ENCODE results near the gene SAMD4B.

The SAMD4B gene

DNA sequence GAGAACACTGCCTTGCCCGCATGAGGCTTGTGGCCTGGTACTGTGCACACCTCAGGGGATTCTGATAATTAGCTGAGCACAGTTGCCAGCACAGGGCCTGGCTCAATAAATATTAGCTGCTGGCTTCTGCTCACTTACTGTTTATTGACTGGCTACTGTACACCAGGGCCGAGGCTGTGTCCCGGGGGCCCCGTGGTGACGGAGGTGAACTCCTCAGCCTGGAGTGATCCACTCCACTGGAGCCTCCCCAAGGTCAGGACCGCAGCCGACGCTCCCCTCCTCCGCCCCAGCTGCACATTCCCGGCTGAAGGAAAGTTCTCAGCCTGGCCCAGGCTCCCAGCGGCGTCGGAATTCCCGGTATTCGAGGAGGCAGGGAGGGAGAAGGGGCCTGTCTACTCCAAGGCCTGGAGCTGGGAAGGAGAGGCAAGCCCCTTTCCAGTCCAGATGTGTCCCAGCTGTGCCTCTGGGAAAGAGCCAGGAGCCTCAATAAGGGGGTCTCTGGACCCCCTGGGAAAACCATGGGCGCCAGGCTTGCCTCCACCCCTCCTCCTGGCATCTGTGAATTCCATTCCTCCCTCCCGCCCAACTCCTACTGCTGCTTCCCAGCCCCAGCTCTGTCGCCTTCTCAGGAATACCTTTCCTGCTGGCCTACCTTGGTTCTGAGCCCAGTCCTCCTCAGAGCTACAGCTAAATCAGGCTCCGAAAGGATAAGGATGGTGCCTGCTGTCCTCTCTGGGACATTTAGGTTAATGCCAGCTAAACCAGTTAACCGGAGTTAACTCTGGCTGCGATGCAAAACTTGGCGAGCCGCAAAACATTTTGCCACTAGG lies 86.3 kb downstream of the SAMD4B start:
- DNase-seq = no peak

DNA sequence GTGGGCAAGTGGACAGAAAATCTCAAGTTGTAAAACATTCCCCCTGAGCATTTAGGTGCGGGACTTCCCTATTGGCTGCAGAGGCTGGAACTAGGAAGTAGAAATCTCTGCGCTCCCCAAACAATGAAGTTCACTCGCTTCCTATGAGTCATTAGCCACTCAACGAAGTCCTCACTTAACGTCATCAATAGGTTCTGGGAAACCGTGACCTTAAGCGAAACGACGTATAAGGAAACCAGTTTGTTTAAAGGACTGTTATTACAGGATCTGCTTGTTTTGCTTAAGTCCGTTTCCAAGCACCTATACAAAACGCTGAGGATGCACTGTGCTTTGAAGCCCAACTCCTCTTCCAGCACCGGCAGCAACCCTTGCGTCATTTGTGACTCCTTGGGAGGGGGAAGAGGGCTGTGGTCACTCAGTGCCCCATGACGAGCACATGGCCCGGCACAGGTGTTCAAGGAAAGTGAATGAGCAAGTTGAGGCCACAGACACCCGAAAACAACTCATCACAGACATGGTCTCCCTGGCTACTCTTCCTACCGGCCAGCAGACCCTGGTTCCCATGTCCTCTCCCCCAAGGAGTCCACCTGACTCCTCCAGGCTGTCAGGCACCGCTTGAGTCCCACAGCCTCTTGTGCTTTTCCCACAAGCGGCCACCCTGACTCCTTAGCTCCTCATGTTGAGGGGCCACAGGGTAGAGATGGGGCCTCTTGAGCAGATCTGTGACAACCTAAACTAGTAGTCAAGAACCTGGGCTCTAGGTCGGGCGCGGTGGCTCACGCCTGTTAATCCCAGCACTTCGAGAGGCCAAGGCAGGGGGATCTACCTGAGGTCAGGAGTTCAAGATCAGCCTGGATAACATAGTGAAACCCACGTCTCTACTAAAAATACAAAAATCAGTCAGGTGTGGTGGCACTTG lies 88.7 kb downstream of the SAMD4B start:
- DNase-seq = no peak

DNA sequence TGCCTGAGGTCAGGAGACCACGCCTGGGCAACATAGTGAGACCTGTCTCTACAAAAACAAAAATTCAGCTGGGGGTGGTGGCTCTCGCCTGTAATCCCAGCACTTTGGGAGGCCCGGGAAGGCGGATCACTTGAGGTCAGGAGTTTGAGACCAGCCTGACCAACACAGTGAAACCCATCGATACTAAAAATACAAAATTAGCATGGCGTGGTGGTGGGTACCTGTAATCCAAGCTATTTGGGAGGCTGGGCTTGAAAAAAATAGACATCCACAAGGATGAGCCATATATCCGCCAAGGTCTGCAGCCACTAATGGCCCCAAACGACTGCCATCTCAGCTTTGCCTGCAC lies 90.4 kb downstream of the SAMD4B start:
- DNase-seq = no peak

DNA sequence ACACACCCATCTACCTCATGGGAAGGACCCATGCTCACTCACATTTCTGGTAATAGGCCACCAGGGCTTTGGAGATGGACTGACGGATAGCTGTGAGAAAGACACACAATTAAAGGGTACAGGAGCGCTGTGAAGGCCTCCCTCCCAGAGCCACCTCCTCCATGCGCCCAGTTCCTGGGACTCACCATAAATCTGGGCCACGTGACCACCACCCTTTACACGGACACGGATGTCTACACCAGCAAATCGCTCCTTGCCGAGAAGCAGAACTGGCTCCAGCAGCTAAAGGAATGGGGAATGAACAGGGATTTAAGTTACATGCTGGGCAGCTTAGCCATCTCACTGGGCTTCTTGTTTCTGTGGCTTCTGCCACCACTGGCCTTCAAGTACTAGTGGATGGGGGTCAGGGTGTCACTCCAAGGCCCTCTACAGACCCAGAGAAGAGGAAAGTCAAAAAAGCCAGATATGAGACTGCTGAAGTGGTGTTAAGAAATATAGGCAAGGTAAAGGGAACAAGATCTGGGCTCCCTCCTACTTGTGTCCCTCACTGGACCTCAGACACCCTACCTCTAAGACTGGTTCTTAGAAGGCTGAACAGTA lies 91.4 kb downstream of the SAMD4B start:
- no peak for DNase-seq

DNA sequence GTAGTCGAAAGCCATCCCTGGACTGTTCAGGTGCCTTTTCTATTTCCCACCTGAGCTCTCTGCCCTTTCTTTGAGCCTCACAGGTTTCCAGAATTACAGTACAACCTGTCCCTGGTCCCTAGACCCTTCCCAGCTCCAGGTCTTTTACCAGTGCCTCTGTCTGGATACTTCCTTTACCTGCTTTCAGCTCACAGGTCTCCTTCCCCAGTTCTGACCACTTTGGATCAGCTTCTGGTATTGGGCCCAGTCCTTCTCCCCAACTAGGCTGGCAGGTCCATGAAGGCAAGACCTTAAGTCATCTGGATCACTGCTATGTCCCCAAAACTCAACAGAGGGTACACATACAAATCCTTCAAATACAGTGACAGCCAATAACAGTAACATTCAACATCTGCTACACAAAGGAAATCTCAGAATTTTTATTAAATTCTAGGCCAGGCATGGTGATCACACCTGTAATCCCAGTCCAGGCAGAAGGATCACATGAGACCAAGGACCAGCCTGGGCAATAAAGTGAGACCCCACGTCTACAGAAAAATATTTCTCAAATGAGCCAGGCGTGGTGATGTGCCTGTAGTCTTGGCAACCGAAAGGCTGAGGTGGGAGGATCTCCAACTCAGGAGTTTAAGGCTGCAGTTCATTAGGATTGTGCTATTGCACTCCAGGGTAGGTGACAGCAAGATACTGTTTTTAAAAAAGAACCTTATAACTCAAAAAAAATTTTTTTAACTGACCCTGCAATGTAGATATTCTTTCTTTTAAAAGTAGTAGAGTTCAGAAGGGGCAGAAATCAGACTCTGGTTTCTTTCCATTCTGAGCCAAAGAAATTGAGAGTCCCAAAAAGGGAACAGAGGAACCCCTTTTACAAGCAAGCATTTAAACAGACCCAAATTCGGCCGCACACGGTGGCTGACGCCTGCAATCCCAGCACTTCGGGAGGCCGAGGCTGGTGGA lies 92.2 kb downstream of the SAMD4B start:
- no peak for DNase-seq
